GM10248 (cell line): Measurements from ENCODE around the gene SSTR4.

ENCODE experiments used
- CTCF ChIA-PET: fragments of 300-600 bp; sonication (Branson Sonifier 250); formaldehyde crosslinking; extraction: SDS; loops from one replicate; lab custom pipeline; 2021; ENCODE audit warnings: antibody characterized with exemption; lab: Yijun Ruan, JAX
- POLR2A ChIA-PET: fragments of 350-650 bp; sonication (Branson Sonifier 250); formaldehyde crosslinking; extraction: SDS; loops from one replicate; lab custom pipeline; 2020; ENCODE audit warnings: antibody characterized with exemption; lab: Yijun Ruan, JAX
- DNase-seq: peaks from one replicate; pipeline ENCODE4 v3.0.0; 2012; ENCODE audit errors: extremely low spot score
- CTCF ChIP-seq: IDR thresholded peaks from 2 replicates; pipeline ENCODE4 v1.5.1; 2012; ENCODE audit warnings: mild to moderate bottlenecking, low read depth; ENCODE audit errors: extremely low read depth, missing control alignments, control extremely low read depth

SSTR4 gene

DNA sequence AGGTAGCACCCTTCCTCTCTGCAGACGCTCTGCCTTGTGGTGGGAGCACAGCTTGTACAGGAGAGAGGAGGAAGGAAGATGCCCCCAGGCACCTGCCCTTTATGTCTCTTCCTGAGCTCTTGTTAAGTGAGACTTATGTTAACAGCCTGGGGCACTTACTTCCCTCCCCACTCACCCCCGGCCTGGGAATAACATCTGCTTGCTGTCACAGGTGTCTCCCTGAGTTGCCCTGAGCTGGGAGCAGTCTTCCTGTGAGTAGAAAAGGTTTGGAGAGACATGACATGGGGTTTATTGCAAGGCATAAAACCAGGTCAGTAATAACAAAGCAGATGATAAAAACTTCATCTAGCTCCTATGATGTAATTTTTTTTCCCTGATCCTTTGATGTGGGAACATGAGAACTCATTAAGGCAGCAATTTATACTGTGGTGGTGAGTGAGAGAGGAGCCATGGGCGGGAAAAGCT lies 1.9 kb downstream of the SSTR4 start:
- ChIA-PET CTCF (interaction anchor here (1.4 kb wide), 1 partner anchor 14 kb away, joined by 4 read pairs; no protein-coding TSS in a partner anchor), POLR2A (no interaction called here)
- TF ChIP-seq CTCF, result no peak
- DNase-seq, result no peak

GRCh38 chr20:23039136-23039875 lies 4.2 kb downstream of the SSTR4 start:
- TF ChIP-seq CTCF, result no peak
- POLR2A ChIA-PET, result no interaction called here
- CTCF ChIA-PET, result interaction anchor here (1.0 to 2.2 kb wide), 4 partner anchors 9 to 196 kb away, joined by 3 to 11 read pairs (median 4); no protein-coding TSS in a partner anchor

GRCh38 chr20:23039885-23040508 lies 4.9 kb downstream of the SSTR4 start:
- no peak for DNase-seq
- ChIA-PET CTCF (interaction anchor here (1.0 to 2.2 kb wide), 3 partner anchors 11 to 195 kb away, joined by 3 to 11 read pairs (median 4); no protein-coding TSS in a partner anchor), POLR2A (no interaction called here)
- TF ChIP-seq CTCF, result no peak

More at GRCh38 chr20:23039136-23039875, 4.2 kb downstream of the SSTR4 start:
- no peak for DNase-seq

DNA sequence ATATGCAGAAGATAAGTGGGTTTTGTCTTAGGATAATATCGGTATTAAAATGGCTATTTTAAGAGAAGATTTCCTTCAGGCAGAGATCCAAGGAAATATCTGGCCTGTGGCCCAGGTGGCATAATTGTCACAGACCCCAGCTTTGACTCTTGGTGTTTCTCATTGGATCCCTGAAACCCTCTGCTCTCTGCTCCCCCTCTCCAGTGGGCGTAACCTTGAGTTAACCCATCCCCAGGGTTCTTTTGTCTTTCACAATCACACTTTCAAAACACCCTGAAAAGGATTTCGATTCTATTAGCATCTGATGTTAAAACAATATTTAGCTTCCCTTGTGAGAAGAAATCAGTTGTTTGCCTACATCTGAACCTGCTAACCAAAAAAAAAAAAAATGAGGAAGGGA lies 7.2 kb downstream of the SSTR4 start:
- no peak for TF ChIP-seq CTCF
- ChIA-PET POLR2A (no interaction called here), CTCF (interaction anchor here (0.6 to 1.9 kb wide), 6 partner anchors 9 to 351 kb away, joined by 3 to 6 read pairs (median 4); no protein-coding TSS in a partner anchor)
- no peak for DNase-seq

DNA sequence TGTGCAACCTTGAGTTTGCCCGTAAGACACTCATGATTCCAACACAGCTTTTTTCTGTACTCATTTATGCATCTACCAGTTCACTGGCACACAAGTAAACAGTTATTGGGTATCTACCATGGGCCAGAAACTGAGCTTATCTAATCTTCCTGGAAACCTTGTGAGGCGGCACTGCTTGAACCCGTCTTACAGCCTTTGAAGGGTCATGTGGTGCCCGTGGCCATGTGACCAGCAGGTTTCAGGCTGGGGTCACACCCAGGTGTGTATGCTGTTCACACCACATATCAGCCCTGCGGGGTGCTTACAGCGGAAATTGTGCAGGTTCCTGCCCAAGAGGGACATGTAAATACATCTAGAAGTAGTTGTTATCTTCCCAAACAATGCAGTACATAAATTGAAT lies 8.3 kb downstream of the SSTR4 start:
- ChIA-PET CTCF (interaction anchor here (1.2 to 1.9 kb wide), 5 partner anchors 8 to 352 kb away, joined by 4 to 6 read pairs (median 4); no protein-coding TSS in a partner anchor), POLR2A (no interaction called here)
- no peak for TF ChIP-seq CTCF
- no peak for DNase-seq

DNA sequence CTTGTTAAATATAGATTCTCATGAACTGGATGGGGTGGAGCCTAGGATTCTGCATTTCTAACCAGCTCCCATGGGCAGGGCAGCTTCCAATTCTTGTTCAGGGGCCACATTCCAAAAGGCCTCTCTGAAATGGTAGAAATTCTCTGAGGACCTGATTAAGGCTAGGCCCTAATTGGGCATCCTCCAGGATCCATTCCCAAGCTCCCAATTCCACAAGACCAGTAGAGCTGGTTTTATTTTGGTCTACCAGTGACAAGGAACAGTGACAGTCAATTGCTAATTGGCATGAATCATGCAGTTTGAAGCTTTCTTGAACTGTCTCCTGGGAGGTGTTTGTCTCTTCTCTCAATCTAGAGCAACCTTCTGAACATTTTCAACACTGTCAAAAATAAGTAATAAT lies 11.3 kb downstream of the SSTR4 start:
- no peak for DNase-seq
- ChIA-PET CTCF (interaction anchor here (1.0 to 1.1 kb wide), 3 partner anchors 15 to 188 kb away, joined by 3 to 4 read pairs (median 3); no protein-coding TSS in a partner anchor), POLR2A (no interaction called here)
- no peak for TF ChIP-seq CTCF
